Neuronal stem cell (in vitro differentiated cells): ENCODE results near the gene PTDSS2.

Experiments
- DNase-seq: peaks from one replicate; pipeline ENCODE4 v3.0.0-alpha.2; 2013; ENCODE audit warnings: low spot score
- H2AFZ ChIP-seq: one replicate; pipeline ENCODE4 v1.6.1; 2013; ENCODE audit warnings: mild to moderate bottlenecking, low read length, inconsistent platforms
- H2AK5ac ChIP-seq: 2 replicates; pipeline ENCODE4 v1.6.1; 2013; ENCODE audit warnings: low read depth, mild to moderate bottlenecking, inconsistent platforms, low read length, moderate library complexity, mixed read lengths
- H2BK120ac ChIP-seq: 2 replicates; pipeline ENCODE4 v1.6.1; 2013; ENCODE audit warnings: low read depth, mild to moderate bottlenecking, inconsistent platforms, low read length, moderate library complexity, mixed read lengths
- H2BK12ac ChIP-seq: one replicate; pipeline ENCODE4 v1.6.1; 2013; ENCODE audit warnings: low read length, inconsistent platforms
- H2BK15ac ChIP-seq: 2 replicates; pipeline ENCODE4 v1.6.1; 2013; ENCODE audit warnings: mild to moderate bottlenecking, low read length, inconsistent platforms, mixed read lengths
- H2BK5ac ChIP-seq: one replicate; pipeline ENCODE4 v1.6.1; 2013; ENCODE audit warnings: inconsistent platforms, mild to moderate bottlenecking, low read length, moderate library complexity
- H3K14ac ChIP-seq: one replicate; pipeline ENCODE4 v1.6.1; 2013; ENCODE audit warnings: low read length, inconsistent platforms
- H3K18ac ChIP-seq: 2 replicates; pipeline ENCODE4 v1.6.1; 2013; ENCODE audit warnings: low read length, inconsistent platforms
- H3K23ac ChIP-seq: 2 replicates; pipeline ENCODE4 v1.6.1; 2013; ENCODE audit warnings: low read depth, mild to moderate bottlenecking, mixed read lengths, low read length, inconsistent platforms; ENCODE audit not compliant: poor library complexity
- H3K27ac ChIP-seq: replicated peaks from 3 replicates; pipeline ENCODE4 v1.5.1; 2013; ENCODE audit warnings: low read length, inconsistent platforms
- H3K27me3 ChIP-seq, 3 experiments: 2 replicates each; pipeline ENCODE4 v1.6.1; 2013; ENCODE audit warnings: low read length in 3 of 3, mild to moderate bottlenecking in 2 of 3, inconsistent platforms in 1 of 3, low read depth in 1 of 3, mixed read lengths in 1 of 3, moderate library complexity in 1 of 3; ENCODE audit not compliant: control insufficient read depth in 3 of 3, insufficient read depth in 3 of 3
- H3K36me3 ChIP-seq, 2 donors: replicated peaks in 1 of 2; 2 replicates each; pipeline ENCODE4 v1.6.1; 2013; ENCODE audit warnings: low read length in 2 of 2; ENCODE audit not compliant: control insufficient read depth in 2 of 2, insufficient read depth in 2 of 2
- H3K4ac ChIP-seq: 2 replicates; pipeline ENCODE4 v1.6.1; 2013; ENCODE audit warnings: inconsistent platforms, mild to moderate bottlenecking, low read length, moderate library complexity
- H3K4me1 ChIP-seq, 2 donors: 1 replicate in 1 of 2; 2 replicates in 1 of 2; pipeline ENCODE4 v1.6.1; 2013; ENCODE audit warnings: low read length in 2 of 2, low read depth in 1 of 2; ENCODE audit not compliant: control insufficient read depth in 2 of 2, insufficient read depth in 1 of 2
- H3K4me2 ChIP-seq: one replicate; pipeline ENCODE4 v1.6.1; 2013; ENCODE audit warnings: mild to moderate bottlenecking, low read length, inconsistent platforms; ENCODE audit not compliant: insufficient read depth, poor library complexity, severe bottlenecking
- H3K4me3 ChIP-seq, 2 donors: 2 replicates each; pipeline ENCODE4 v1.5.1; 2013; ENCODE audit warnings: low read length in 2 of 2, mild to moderate bottlenecking in 2 of 2, inconsistent platforms in 1 of 2, moderate library complexity in 1 of 2
- H3K79me1 ChIP-seq: one replicate; pipeline ENCODE4 v1.6.1; 2013; ENCODE audit warnings: low read depth, mild to moderate bottlenecking, inconsistent platforms, low read length, moderate library complexity
- H3K9ac ChIP-seq: one replicate; pipeline ENCODE4 v1.6.1; 2013; ENCODE audit warnings: mild to moderate bottlenecking, low read depth, low read length, inconsistent platforms; ENCODE audit not compliant: poor library complexity
- H3K9me3 ChIP-seq, 2 donors: replicated peaks in 1 of 2; 2 replicates each; pipeline versions ENCODE3 to v1.6.1; 2013; ENCODE audit warnings: low read length in 2 of 2, mild to moderate bottlenecking in 2 of 2, inconsistent platforms in 1 of 2, low read depth in 1 of 2, mixed read lengths in 1 of 2, moderate library complexity in 1 of 2; ENCODE audit not compliant: control insufficient read depth in 2 of 2, insufficient read depth in 1 of 2
- H4K8ac ChIP-seq: one replicate; pipeline ENCODE4 v1.6.1; 2013; ENCODE audit warnings: low read depth, mild to moderate bottlenecking, inconsistent platforms, low read length, moderate library complexity
- H4K91ac ChIP-seq: one replicate; pipeline ENCODE4 v1.6.1; 2013; ENCODE audit warnings: low read length, low read depth, mild to moderate bottlenecking, inconsistent platforms; ENCODE audit not compliant: poor library complexity
- WGBS, 2 donors: extraction: QIAGEN DNeasy Blood & Tissue Kit; methylation state at CpG; one replicate each; pipeline ENCODE4 v1.1.7; 2013; ENCODE audit warnings: missing lambda C conversion rate in 2 of 2, mixed read lengths in 1 of 2; ENCODE audit not compliant: insufficient read length in 2 of 2, insufficient replicate concordance in 1 of 2; ENCODE audit errors: extremely low coverage in 2 of 2; 5-methylcytosine and 5-hydroxymethylcytosine counted together

The PTDSS2 gene

GRCh38 chr11:432501-433100 lies 17.5 kb upstream of the PTDSS2 start:
- Histone ChIP-seq H2BK12ac (no peak overlapping the region), H4K8ac (peak overlapping the region; percentile 43), H3K4me2 (no peak overlapping the region), H3K4me3 (no peak overlapping the region), H2BK5ac (peak overlapping the region; percentile 82), H3K27ac (no peak overlapping the region), H2AK5ac (peak overlapping the region; percentile 70), H3K4ac (peak overlapping the region; percentile 23), H2BK15ac (peak overlapping the region; percentile 75), H3K79me1 (peaks cover 2% of the 10 kb centered on the region), H2BK120ac (no peak overlapping the region), H3K14ac (peak overlapping the region; percentile 94), H2AFZ (no peak overlapping the region), H4K91ac (no peak overlapping the region), H3K36me3 (no peaks in the 10 kb centered on the region), H3K9ac (peak overlapping the region; percentile 21), H3K9me3 (peaks cover 0 to 5% of the 10 kb centered on the region in 2 donors), H3K4me1 (no peaks in the 10 kb centered on the region), H3K27me3 (peaks cover 0 to 6% (median 0%) of the 10 kb centered on the region in 3 experiments), H3K23ac (peak overlapping the region; percentile 43), H3K18ac (peak overlapping the region; percentile 48)
- no peak for DNase-seq
- WGBS, 2 donors = no CpG with 5 or more reads among the region's 20 CpGs

GRCh38 chr11:433111-433510 lies 17.0 kb upstream of the PTDSS2 start:
- no peak for DNase-seq
- Histone ChIP-seq H3K36me3 (no peaks in the 10 kb centered on the region), H3K9ac (peak overlapping the region; percentile 21), H3K27me3 (peaks cover 0 to 7% (median 0%) of the 10 kb centered on the region in 3 experiments), H2AK5ac (peak overlapping the region; percentile 70), H2BK12ac (no peak overlapping the region), H3K4ac (peak overlapping the region; percentile 23), H3K14ac (peak overlapping the region; percentile 94), H3K18ac (peak overlapping the region; percentile 28), H2BK15ac (no peak overlapping the region), H3K4me2 (no peak overlapping the region), H3K23ac (no peak overlapping the region), H2AFZ (no peak overlapping the region), H4K8ac (no peak overlapping the region), H2BK5ac (peak overlapping the region; percentile 82), H3K9me3 (peaks cover 0 to 5% of the 10 kb centered on the region in 2 donors), H3K27ac (no peak overlapping the region), H3K79me1 (peaks cover 2% of the 10 kb centered on the region), H4K91ac (no peak overlapping the region), H3K4me1 (no peaks in the 10 kb centered on the region), H3K4me3 (no peak overlapping the region), H2BK120ac (no peak overlapping the region)
- WGBS, 2 donors = no CpG with 5 or more reads among the region's 17 CpGs

- H2BK5ac ChIP-seq = no peak overlapping the region
- peaks cover 0 to 5% of the 10 kb centered on the region in 2 donors for H3K9me3 ChIP-seq
- H2BK120ac ChIP-seq = no peak overlapping the region
- H3K23ac ChIP-seq = no peak overlapping the region
- peaks cover 0 to 7% (median 0%) of the 10 kb centered on the region in 3 experiments for H3K27me3 ChIP-seq
- no CpG with 5 or more reads among the region's 20 CpGs for WGBS, 2 donors
- no peak overlapping the region for H3K4me3 ChIP-seq
- H2AFZ ChIP-seq = no peak overlapping the region
- H3K9ac ChIP-seq = no peak overlapping the region
- H4K8ac ChIP-seq = no peak overlapping the region
- DNase-seq = no peak
- H2BK15ac ChIP-seq = peak overlapping the region; percentile 37
- no peaks in the 10 kb centered on the region for H3K4me1 ChIP-seq
- H4K91ac ChIP-seq = no peak overlapping the region
- peak overlapping the region; percentile 41 for H2BK12ac ChIP-seq
- H3K14ac ChIP-seq = no peak overlapping the region
- no peak overlapping the region for H3K4ac ChIP-seq
- H3K36me3 ChIP-seq = no peaks in the 10 kb centered on the region
- no peak overlapping the region for H3K27ac ChIP-seq
- no peak overlapping the region for H2AK5ac ChIP-seq
- peaks cover 2% of the 10 kb centered on the region for H3K79me1 ChIP-seq
- no peak overlapping the region for H3K4me2 ChIP-seq
- no peak overlapping the region for H3K18ac ChIP-seq
Measured at GRCh38 chr11:433641-434040, 16.4 kb upstream of the PTDSS2 start.

GRCh38 chr11:434496-434895 lies 15.6 kb upstream of the PTDSS2 start:
- H3K4me3 ChIP-seq = no peak overlapping the region
- H2BK12ac ChIP-seq = no peak overlapping the region
- no peak overlapping the region for H3K27ac ChIP-seq
- H3K4ac ChIP-seq = no peak overlapping the region
- H3K9me3 ChIP-seq = peaks cover 0 to 5% of the 10 kb centered on the region in 2 donors
- no peak overlapping the region for H3K18ac ChIP-seq
- no CpG with 5 or more reads among the region's 16 CpGs for WGBS, 2 donors
- peak overlapping the region; percentile 82 for H3K14ac ChIP-seq
- no peak for DNase-seq
- H3K4me2 ChIP-seq = no peak overlapping the region
- no peak overlapping the region for H3K9ac ChIP-seq
- H2BK15ac ChIP-seq = no peak overlapping the region
- H3K27me3 ChIP-seq = peaks cover 0 to 12% (median 0%) of the 10 kb centered on the region in 3 experiments
- no peaks in the 10 kb centered on the region for H3K4me1 ChIP-seq
- no peak overlapping the region for H4K8ac ChIP-seq
- no peak overlapping the region for H2AFZ ChIP-seq
- no peak overlapping the region for H3K23ac ChIP-seq
- no peak overlapping the region for H4K91ac ChIP-seq
- no peaks in the 10 kb centered on the region for H3K36me3 ChIP-seq
- no peak overlapping the region for H2BK120ac ChIP-seq
- H2BK5ac ChIP-seq = no peak overlapping the region
- H3K79me1 ChIP-seq = peaks cover 2% of the 10 kb centered on the region
- peak overlapping the region; percentile 70 for H2AK5ac ChIP-seq
